Heart left ventricle (tissue), 16 donors: ENCODE measurements around the gene KDM6B. TPM values are rescaled to one million over a fixed set of nuclear protein-coding genes. Genes with fewer than 3 reads are reported as not detected.

Source experiments
- ATAC-seq, 4 donors: fragments of 200-7000 bp; cut with Tn5 transposase; one replicate each; pipeline ENCODE4 v1.9.1; 2020 to 2022; ENCODE audit warnings: moderate library complexity in 4 of 4, mild to moderate bottlenecking in 3 of 4, moderate number of reproducible peaks in 1 of 4
- DNase-seq, 5 donors: peaks; one replicate each; pipeline ENCODE4 v3.0.0-alpha.2; 2020
- H3K27ac ChIP-seq, 12 donors: fragments of 200-600 bp; sonication (generic) in 4 of 12; one replicate each; pipeline versions ENCODE4 v1.5.0 to v1.8.0; 2016 to 2022; ENCODE audit warnings: mild to moderate bottlenecking in 2 of 12
- H3K27me3 ChIP-seq, 9 donors: fragments of 200-600 bp; sonication (generic) in 2 of 9; one replicate each; pipeline versions ENCODE4 v1.5.1 to v1.8.0; 2016 to 2022; ENCODE audit warnings: mild to moderate bottlenecking in 3 of 9
- H3K36me3 ChIP-seq, 9 donors: fragments of 200-600 bp; sonication (generic) in 2 of 9; one replicate each; pipeline versions ENCODE4 v1.5.0 to v1.8.0; 2018 to 2022; ENCODE audit warnings: mild to moderate bottlenecking in 2 of 9
- H3K4me1 ChIP-seq, 12 donors: fragments of 200-600 bp; sonication (generic) in 4 of 12; one replicate each; pipeline versions ENCODE4 v1.5.0 to v1.8.0; 2016 to 2022; ENCODE audit warnings: mild to moderate bottlenecking in 3 of 12
- H3K4me3 ChIP-seq, 12 donors: fragments of 200-600 bp; sonication (generic) in 4 of 12; one replicate each; pipeline versions ENCODE4 v1.5.0 to v1.8.0; 2017 to 2022; ENCODE audit warnings: mild to moderate bottlenecking in 9 of 12, moderate library complexity in 4 of 12
- H3K9me3 ChIP-seq, 12 donors: fragments of 200-600 bp; sonication (generic) in 4 of 12; one replicate each; pipeline versions ENCODE4 v1.5.0 to v1.8.0; 2016 to 2022; ENCODE audit warnings: mild to moderate bottlenecking in 1 of 12
- CTCF ChIP-seq, 12 donors: fragments of 200-600 bp; sonication (generic) in 4 of 12; IDR thresholded peaks; one replicate each; pipeline versions ENCODE4 v1.5.0 to v1.8.0; 2018 to 2022; ENCODE audit warnings: antibody characterized with exemption in 12 of 12, mild to moderate bottlenecking in 5 of 12
- POLR2A ChIP-seq, 2 donors: fragments of 450-650 bp; IDR thresholded peaks; one replicate each; pipeline ENCODE4 v1.6.1; 2017; ENCODE audit warnings: antibody characterized with exemption in 2 of 2, mild to moderate bottlenecking in 2 of 2, moderate library complexity in 2 of 2
- WGBS, 4 donors: extraction: QIAGEN DNeasy Blood & Tissue Kit in 2 of 4; methylation state at CpG; one replicate each; pipeline versions ENCODE4 v1.1.5 to v1.1.7; 2013 to 2018; 5-methylcytosine and 5-hydroxymethylcytosine counted together
- intact Hi-C, 10 donors: fragments of 100-400 bp; cut with DNase I; formaldehyde crosslinking; loops; one replicate each; pipeline versions ENCODE4 v1.11.1 to v1.14.2; 2022
- polyA plus RNA-seq, 2 donors: library from polyadenylated mRNA; stranded (reverse); fragments of 200-250 nt; gene quantifications; one replicate each; pipeline ENCODE4 v1.2.3, GENCODE V29; 2013
- total RNA-seq, 9 donors: library from RNA; depleted of rRNA in 2 of 9; stranded (reverse); fragments of >200 nt in 2 of 9; fragmentation: NEBNext Ultra II Directional in 3 of 9; extraction: Animal tissue kit (Norgen Biotek cat#: 25700) in 3 of 9; gene quantifications; one replicate each; pipeline versions ENCODE4 v1.1.0 to v1.2.4, GENCODE V29; 2016 to 2023
- donor health status: ischemic (EF 13 %, LVEDD 7.1; RV severe dilation, severe dysfunction).
- donor health status: healthy with polysubstance abuse.
- donor health status: DM: no; HTN: yes; CAD: no.
- donor health status: DM: no; HTN: no; CAD: no.
- donor health status: ischemic (EF 25% LVEDD 6.9; RV normal size, moderate dysfunction).
- donor health status: ischemic (EF 25% LVEDD 5.7; RV mildly dilated, moderate dysfunction).
- donor health status: healthy.
- donor health status: DM: yes; HTN: yes; CAD: no.
- donor health status: ischemic (EF 35%, LVEDD 5.7; RV mildly dilated, moderate dysfunction).
- donor health status: nonischemic (EF 11% LVEDD 7.7; RV severe dilation, severe dysfunction).
- donor health status: DM: yes; HTN: yes; CAD: no.
- donor health status: PGD.
- donor health status: ischemic (EF 29% LVEDD 5.4; RV normal size, mild dysfunction).
- donor health status: nonischemic (EF 23%, LVEDD 6.1; RV moderate dilation, normal function).

The KDM6B gene
- total and polyA plus RNA-seq, 11 donors: 7.4 to 29.3 (median 20.6) TPM

- DNase-seq (no peak), ATAC-seq (no peak)
- intact Hi-C loops: loop anchor here in 4 of 10 donors (5.0 to 10.0 kb wide), 6 partner anchors 304 to 606 kb away; partner anchors contain the start of genes PER1 (in 2 of the 4), CHRNB1 (in 1 of the 4), DVL2 (in 1 of the 4) and GABARAP (in 1 of the 4)
- Histone ChIP-seq H3K27me3 (no peaks in the 10 kb centered on the region), H3K36me3 (peaks cover 0 to 21% (median 9%) of the 10 kb centered on the region in 9 donors), H3K4me1 (peaks cover 11 to 85% (median 59%) of the 10 kb centered on the region in 12 donors), H3K4me3 (peak overlapping the region in 8 of 12 donors; percentile 71 to 88 (median 80)), H3K9me3 (no peaks in the 10 kb centered on the region), H3K27ac (peak overlapping the region; percentile 66 to 99 (median 95))
- WGBS, 4 donors: 73 to 88% (median 76%) methylated on average over 1 of the region's 1 CpG
- TF ChIP-seq CTCF (IDR thresholded peaks at IDR 0.05) (no peak), POLR2A (IDR thresholded peaks at IDR 0.05) (no peak)
Observed at GRCh38 chr17:7840875-7841274, 6.9 kb downstream of the KDM6B start.

- intact Hi-C loops: loop anchor here in 4 of 10 donors (5.0 to 10.0 kb wide), 6 partner anchors 303 to 607 kb away; partner anchors contain the start of genes PER1 (in 2 of the 4), CHRNB1 (in 1 of the 4), DVL2 (in 1 of the 4) and GABARAP (in 1 of the 4)
- peak; percentile 32 to 68 (median 64) for ATAC-seq
- Histone ChIP-seq H3K9me3 (no peaks in the 10 kb centered on the region), H3K36me3 (peaks cover 0 to 27% (median 15%) of the 10 kb centered on the region in 9 donors), H3K27me3 (no peaks in the 10 kb centered on the region), H3K4me3 (peak overlapping the region; percentile 48 to 90 (median 80)), H3K27ac (peak overlapping the region; percentile 66 to 99 (median 95)), H3K4me1 (peaks cover 11 to 82% (median 60%) of the 10 kb centered on the region in 12 donors)
- peak; percentile 92 to 94 (median 92) for DNase-seq
- TF ChIP-seq CTCF (IDR thresholded peaks at IDR 0.05) (peak in 10 of 12 donors; percentile 11 to 61 (median 36)), POLR2A (IDR thresholded peaks at IDR 0.05) (no peak)
- 2 to 5% (median 3%) methylated on average over 17 to 34 of the region's 34 CpGs for WGBS, 4 donors
Observed at GRCh38 chr17:7841396-7841914, 7.4 kb downstream of the KDM6B start.

GRCh38 chr17:7841915-7842379 lies 7.9 kb downstream of the KDM6B start:
- TF ChIP-seq POLR2A (IDR thresholded peaks at IDR 0.05): peak in 1 of 2 donors; percentile 3
- peak in 2 of 12 donors; percentile 1 to 18 for TF ChIP-seq CTCF (IDR thresholded peaks at IDR 0.05)
- Histone ChIP-seq H3K27me3 (no peaks in the 10 kb centered on the region), H3K27ac (peak overlapping the region; percentile 66 to 99 (median 95)), H3K9me3 (no peaks in the 10 kb centered on the region), H3K4me1 (peaks cover 11 to 77% (median 55%) of the 10 kb centered on the region in 12 donors), H3K36me3 (peaks cover 0 to 31% (median 18%) of the 10 kb centered on the region in 9 donors), H3K4me3 (peak overlapping the region; percentile 48 to 90 (median 80))
- ATAC-seq: peak; percentile 76 to 82 (median 78)
- WGBS, 4 donors: 0% methylated on average over 30 to 46 of the region's 46 CpGs
- peak; percentile 94 to 95 (median 94) for DNase-seq
- intact Hi-C loops: loop anchor here in 5 of 10 donors (1.0 to 10.0 kb wide), 7 partner anchors 8 to 607 kb away; partner anchors contain the start of genes PER1 (in 2 of the 5), CHRNB1 (in 1 of the 5), DVL2 (in 1 of the 5) and GABARAP (in 1 of the 5)
